HG03442 (cell line): ENCODE data around the gene BNC1.

Experiments used
- ATAC-seq: cut with Tn5 transposase; IDR thresholded peaks from one replicate; pipeline ENCODE4 v1.9.1; 2021; ENCODE audit warnings: mild to moderate bottlenecking, moderate library complexity; ENCODE audit not compliant: unreplicated experiment

The BNC1 gene

GRCh38 chr15:83284559-83285283, at the start of gene BNC1:
Gene BNC1 (minus strand): TSS chr15:83284664. CDS start chr15:83284628, 36 bp downstream.
- no peak for ATAC-seq

GRCh38 chr15:83327041-83327440, 42.6 kb upstream of the BNC1 start:
- ATAC-seq, result no peak

- no peak for ATAC-seq
Measured at GRCh38 chr15:83324799-83325198, 40.3 kb upstream of the BNC1 start.

GRCh38 chr15:83323296-83323711, 38.8 kb upstream of the BNC1 start:
- no peak for ATAC-seq

- ATAC-seq, result no peak
Measured at GRCh38 chr15:83322691-83323090, 38.2 kb upstream of the BNC1 start.

- ATAC-seq, result no peak
Measured at GRCh38 chr15:83322061-83322460, 37.6 kb upstream of the BNC1 start.

- no peak for ATAC-seq
Measured at GRCh38 chr15:83320844-83321243, 36.4 kb upstream of the BNC1 start.

- ATAC-seq, result no peak
Measured at GRCh38 chr15:83320404-83320803, 35.9 kb upstream of the BNC1 start.

- ATAC-seq, result no peak
Measured at GRCh38 chr15:83319771-83320170, 35.3 kb upstream of the BNC1 start.

GRCh38 chr15:83318861-83319415, 34.5 kb upstream of the BNC1 start:
- ATAC-seq, result no peak

- ATAC-seq, result no peak
Measured at GRCh38 chr15:83318036-83318435, 33.6 kb upstream of the BNC1 start.

- no peak for ATAC-seq
Measured at GRCh38 chr15:83312071-83312470, 27.6 kb upstream of the BNC1 start.

- no peak for ATAC-seq
Measured at GRCh38 chr15:83310521-83311456, 26.3 kb upstream of the BNC1 start.

GRCh38 chr15:83308671-83309070, 24.2 kb upstream of the BNC1 start:
- ATAC-seq, result no peak

- no peak for ATAC-seq
Measured at GRCh38 chr15:83306561-83306960, 22.1 kb upstream of the BNC1 start.

GRCh38 chr15:83305704-83306291, 21.3 kb upstream of the BNC1 start:
- ATAC-seq, result no peak

- ATAC-seq, result no peak
Measured at GRCh38 chr15:83304861-83305703, 20.6 kb upstream of the BNC1 start.

- ATAC-seq, result no peak
Measured at GRCh38 chr15:83303535-83303934, 19.1 kb upstream of the BNC1 start.

GRCh38 chr15:83300826-83301225, 16.4 kb upstream of the BNC1 start:
- no peak for ATAC-seq

- ATAC-seq, result no peak
Measured at GRCh38 chr15:83299462-83299861, 15.0 kb upstream of the BNC1 start.
